DMS153 treated with DMSO at 0.1 percent for 48 hours (cell line): ENCODE results near the gene AEN.
A peak's percentile ranks its signal among the peaks of the same experiment; 100 is the strongest.
"Not testable (repeated sequence)": the region's sequence is repeated elsewhere in the genome, so short reads cannot be mapped to it uniquely, and the experiment has no call there.

Experiments used
- DNase-seq: peaks from one replicate; lab custom pipeline; 2025; ENCODE audit not compliant: unreplicated experiment; lab: John Stamatoyannopoulos, UW

AEN gene

GRCh38 chr15:88630798-88631463, 9.8 kb downstream of the AEN start:
- no peak for DNase-seq

GRCh38 chr15:88631464-88632028, 10.4 kb downstream of the AEN start:
- no peak for DNase-seq

- not testable (repeated sequence) for DNase-seq
Observed at GRCh38 chr15:88632797-88633196, 11.7 kb downstream of the AEN start.

- no peak for DNase-seq
Observed at GRCh38 chr15:88634449-88634848, 13.3 kb downstream of the AEN start.

- DNase-seq = no peak
Observed at GRCh38 chr15:88635318-88635717, 14.2 kb downstream of the AEN start.

GRCh38 chr15:88636050-88636449, 14.9 kb downstream of the AEN start:
- DNase-seq = no peak

- no peak for DNase-seq
Observed at GRCh38 chr15:88636654-88637053, 15.5 kb downstream of the AEN start.

- DNase-seq = no peak
Observed at GRCh38 chr15:88637436-88637835, 16.3 kb downstream of the AEN start.

- DNase-seq = no peak
Observed at GRCh38 chr15:88637841-88638625, 16.9 kb downstream of the AEN start.

GRCh38 chr15:88638626-88639372, 17.7 kb downstream of the AEN start, which contains the start of gene ISG20:
Gene ISG20, plus strand, starts transcription at chr15:88639016. Its CDS starts 351 bp downstream, at chr15:88639367.
- DNase-seq = peak; percentile 51

- DNase-seq = no peak
Observed at GRCh38 chr15:88641959-88642452, 20.9 kb downstream of the AEN start.

- not testable (repeated sequence) for DNase-seq
Observed at GRCh38 chr15:88642514-88642913, 21.4 kb downstream of the AEN start.

GRCh38 chr15:88644741-88645140, 23.6 kb downstream of the AEN start:
- DNase-seq = no peak

GRCh38 chr15:88645171-88646087, 24.3 kb downstream of the AEN start:
- no peak for DNase-seq

- no peak for DNase-seq
Observed at GRCh38 chr15:88646088-88646405, 24.9 kb downstream of the AEN start.

GRCh38 chr15:88646951-88647350, 25.8 kb downstream of the AEN start:
- no peak for DNase-seq

GRCh38 chr15:88647351-88648105, 26.4 kb downstream of the AEN start:
- DNase-seq = no peak

GRCh38 chr15:88648357-88649214, 27.4 kb downstream of the AEN start:
- DNase-seq = no peak

GRCh38 chr15:88649286-88649733, 28.2 kb downstream of the AEN start:
- no peak for DNase-seq
